ENCODE results near the gene CD99L2. TPM values are rescaled to one million over a fixed set of nuclear protein-coding genes. Genes with fewer than 3 reads are reported as not detected.
A peak's percentile ranks its signal among the peaks of the same experiment; 100 is the strongest.

The CD99L2 gene
- total RNA-seq, 1 experiment from 2014 or later: 7.3 TPM

- H2BK120ac ChIP-seq (ENCODE audit: low read depth, low read length, poor library complexity, severe bottlenecking): peak overlapping the region; percentile 89
- H4K91ac ChIP-seq (ENCODE audit: insufficient read length, low read depth, low read length): peak overlapping the region; percentile 62
- H3K36me3 Mint-ChIP-seq (ENCODE audit: insufficient read depth in 1 of 3, low read depth in 3 of 3): peaks cover 4 to 5% (median 4%) of the 10 kb centered on the region in 3 experiments; a peak in 4 of 7 replicates
- peak overlapping the region; percentile 45 for H4K8ac ChIP-seq (replicated peaks; ENCODE audit: insufficient read length, low read depth, low read length)
- H3K23ac ChIP-seq (ENCODE audit: insufficient read length, low read depth, low read length): no peak overlapping the region
- peak overlapping the region; percentile 97 for H3K27ac ChIP-seq (ENCODE audit: insufficient read length, low read depth, low read length)
- peak overlapping the region; percentile 88 for H3K18ac ChIP-seq (ENCODE audit: insufficient read length, low read depth, low read length)
- peaks cover 42 to 52% of the 10 kb centered on the region in 2 experiments for H3K4me1 Mint-ChIP-seq
- peaks cover 19% of the 10 kb centered on the region; the same call in 1 of the 2 replicates for H3K4me1 ChIP-seq (ENCODE audit: insufficient read depth, low read length)
- TF ChIP-seq, protein P1, sequence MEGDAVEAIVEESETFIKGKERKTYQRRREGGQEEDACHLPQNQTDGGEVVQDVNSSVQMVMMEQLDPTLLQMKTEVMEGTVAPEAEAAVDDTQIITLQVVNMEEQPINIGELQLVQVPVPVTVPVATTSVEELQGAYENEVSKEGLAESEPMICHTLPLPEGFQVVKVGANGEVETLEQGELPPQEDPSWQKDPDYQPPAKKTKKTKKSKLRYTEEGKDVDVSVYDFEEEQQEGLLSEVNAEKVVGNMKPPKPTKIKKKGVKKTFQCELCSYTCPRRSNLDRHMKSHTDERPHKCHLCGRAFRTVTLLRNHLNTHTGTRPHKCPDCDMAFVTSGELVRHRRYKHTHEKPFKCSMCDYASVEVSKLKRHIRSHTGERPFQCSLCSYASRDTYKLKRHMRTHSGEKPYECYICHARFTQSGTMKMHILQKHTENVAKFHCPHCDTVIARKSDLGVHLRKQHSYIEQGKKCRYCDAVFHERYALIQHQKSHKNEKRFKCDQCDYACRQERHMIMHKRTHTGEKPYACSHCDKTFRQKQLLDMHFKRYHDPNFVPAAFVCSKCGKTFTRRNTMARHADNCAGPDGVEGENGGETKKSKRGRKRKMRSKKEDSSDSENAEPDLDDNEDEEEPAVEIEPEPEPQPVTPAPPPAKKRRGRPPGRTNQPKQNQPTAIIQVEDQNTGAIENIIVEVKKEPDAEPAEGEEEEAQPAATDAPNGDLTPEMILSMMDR (conservative IDR thresholded peaks at IDR 0.05): no peak
- no peaks in the 10 kb centered on the region for H3K79me1 ChIP-seq (ENCODE audit: insufficient read depth, low read depth, low read length, poor library complexity, severe bottlenecking)
- no peaks in the 10 kb centered on the region; the same call in 1 of the 2 replicates for H3K27me3 ChIP-seq (ENCODE audit: insufficient read depth, low read length)
- H2BK20ac ChIP-seq (ENCODE audit: low read depth, low read length, poor library complexity, severe bottlenecking): no peak overlapping the region
- H2BK5ac ChIP-seq (ENCODE audit: insufficient read length, low read length): peak overlapping the region; percentile 79
- H2AFZ ChIP-seq (ENCODE audit: low read length): no peak overlapping the region
- peaks cover 55 to 68% of the 10 kb centered on the region in 2 experiments for H3K9me3 Mint-ChIP-seq
- H3K9me3 ChIP-seq (ENCODE audit: control insufficient read depth, low read depth, low read length): no peaks in the 10 kb centered on the region
- H3K4ac ChIP-seq (ENCODE audit: low read depth, low read length): peak overlapping the region; percentile 19
- no peaks in the 10 kb centered on the region for H3K79me2 ChIP-seq (ENCODE audit: insufficient read depth, low read length)
- H3T11ph ChIP-seq (ENCODE audit: low read length): peak overlapping the region; percentile 68
- H2AK5ac ChIP-seq (ENCODE audit: insufficient read length, low read length): peak overlapping the region; percentile 44
- H3K27ac Mint-ChIP-seq: peak overlapping the region; percentile 99
- H3K4me3 Mint-ChIP-seq: peak overlapping the region; percentile 60 to 71
- peak overlapping the region; percentile 80 for H3K4me2 ChIP-seq (ENCODE audit: insufficient read depth, insufficient read length, low read length)
- peak overlapping the region; percentile 64 for H4K5ac ChIP-seq (ENCODE audit: insufficient read length, low read depth, low read length)
- H3K23me2 ChIP-seq (ENCODE audit: insufficient read length, low read depth, low read length, poor library complexity, severe bottlenecking): peaks cover 18% of the 10 kb centered on the region
- H3K56ac ChIP-seq (ENCODE audit: insufficient read length, low read depth, low read length): peak overlapping the region; percentile 66
- H3K9ac ChIP-seq (ENCODE audit: extremely low read depth, insufficient read length, low read length): peak overlapping the region; percentile 52
- H3K27me3 Mint-ChIP-seq (ENCODE audit: low read depth): peaks cover 14% of the 10 kb centered on the region
- DNase-seq: peak; percentile 64
- H2BK12ac ChIP-seq (ENCODE audit: insufficient read length, low read depth, low read length): peak overlapping the region; percentile 77
- no CpG with 5 or more reads among the region's 6 CpGs for WGBS (ENCODE audit: extremely low coverage, insufficient read length, low lambda C conversion rate)
- peak overlapping the region; percentile 82 for H3K14ac ChIP-seq (ENCODE audit: insufficient read depth, low read length)
- H2BK15ac ChIP-seq (ENCODE audit: low read depth, low read length): no peak overlapping the region
- H4K20me1 ChIP-seq (ENCODE audit: control insufficient read depth, insufficient read depth, insufficient read length): no peaks in the 10 kb centered on the region
Measured at GRCh38 chrX:150903110-150903508, 4.6 kb upstream of the CD99L2 start.
